MM.1S (cell line): Measurements from ENCODE around the gene DLG5.

Experiments
- EZH2phosphoT487 ChIP-seq: fragments of 300-600 bp; sonication (generic); IDR thresholded peaks from 2 replicates; pipeline ENCODE4 v1.6.1; 2018; ENCODE audit warnings: antibody characterized with exemption, low read length
- TF ChIP-seq, protein P1 (sequence below): fragments of 300-600 bp; sonication (generic); IDR thresholded peaks from 2 replicates; pipeline ENCODE4 v1.5.1; 2016; ENCODE audit warnings: antibody characterized with exemption, low read length, mixed read lengths

GRCh38 chr10:77902159-77902558 is 24.4 kb downstream of the DLG5 start:
- TF ChIP-seq, protein P1, sequence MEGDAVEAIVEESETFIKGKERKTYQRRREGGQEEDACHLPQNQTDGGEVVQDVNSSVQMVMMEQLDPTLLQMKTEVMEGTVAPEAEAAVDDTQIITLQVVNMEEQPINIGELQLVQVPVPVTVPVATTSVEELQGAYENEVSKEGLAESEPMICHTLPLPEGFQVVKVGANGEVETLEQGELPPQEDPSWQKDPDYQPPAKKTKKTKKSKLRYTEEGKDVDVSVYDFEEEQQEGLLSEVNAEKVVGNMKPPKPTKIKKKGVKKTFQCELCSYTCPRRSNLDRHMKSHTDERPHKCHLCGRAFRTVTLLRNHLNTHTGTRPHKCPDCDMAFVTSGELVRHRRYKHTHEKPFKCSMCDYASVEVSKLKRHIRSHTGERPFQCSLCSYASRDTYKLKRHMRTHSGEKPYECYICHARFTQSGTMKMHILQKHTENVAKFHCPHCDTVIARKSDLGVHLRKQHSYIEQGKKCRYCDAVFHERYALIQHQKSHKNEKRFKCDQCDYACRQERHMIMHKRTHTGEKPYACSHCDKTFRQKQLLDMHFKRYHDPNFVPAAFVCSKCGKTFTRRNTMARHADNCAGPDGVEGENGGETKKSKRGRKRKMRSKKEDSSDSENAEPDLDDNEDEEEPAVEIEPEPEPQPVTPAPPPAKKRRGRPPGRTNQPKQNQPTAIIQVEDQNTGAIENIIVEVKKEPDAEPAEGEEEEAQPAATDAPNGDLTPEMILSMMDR, result no peak
- no peak for TF ChIP-seq EZH2phosphoT487
